22Rv1 (cell line): Measurements from ENCODE around the gene ZNF507.
"Not testable (repeated sequence)": the region's sequence is repeated elsewhere in the genome, so short reads cannot be mapped to it uniquely, and the experiment has no call there.

Experiments
- H3K27ac ChIP-seq: fragments of 450-650 bp; 2 replicates; pipeline ENCODE4 v1.5.1; 2017
- ZFX ChIP-seq: fragments of 450-650 bp; IDR thresholded peaks from 2 replicates; pipeline ENCODE4 v1.6.1; 2017; ENCODE audit warnings: antibody characterized with exemption, borderline replicate concordance
- TF ChIP-seq, protein P1 (sequence below): fragments of 450-650 bp; IDR thresholded peaks from 2 replicates; pipeline ENCODE4 v1.5.1; 2017; ENCODE audit warnings: mild to moderate bottlenecking

The ZNF507 gene

GRCh38 chr19:32367063-32367462 lies 21.7 kb downstream of the ZNF507 start:
- H3K27ac ChIP-seq: no peak overlapping the region
- TF ChIP-seq, protein P1, sequence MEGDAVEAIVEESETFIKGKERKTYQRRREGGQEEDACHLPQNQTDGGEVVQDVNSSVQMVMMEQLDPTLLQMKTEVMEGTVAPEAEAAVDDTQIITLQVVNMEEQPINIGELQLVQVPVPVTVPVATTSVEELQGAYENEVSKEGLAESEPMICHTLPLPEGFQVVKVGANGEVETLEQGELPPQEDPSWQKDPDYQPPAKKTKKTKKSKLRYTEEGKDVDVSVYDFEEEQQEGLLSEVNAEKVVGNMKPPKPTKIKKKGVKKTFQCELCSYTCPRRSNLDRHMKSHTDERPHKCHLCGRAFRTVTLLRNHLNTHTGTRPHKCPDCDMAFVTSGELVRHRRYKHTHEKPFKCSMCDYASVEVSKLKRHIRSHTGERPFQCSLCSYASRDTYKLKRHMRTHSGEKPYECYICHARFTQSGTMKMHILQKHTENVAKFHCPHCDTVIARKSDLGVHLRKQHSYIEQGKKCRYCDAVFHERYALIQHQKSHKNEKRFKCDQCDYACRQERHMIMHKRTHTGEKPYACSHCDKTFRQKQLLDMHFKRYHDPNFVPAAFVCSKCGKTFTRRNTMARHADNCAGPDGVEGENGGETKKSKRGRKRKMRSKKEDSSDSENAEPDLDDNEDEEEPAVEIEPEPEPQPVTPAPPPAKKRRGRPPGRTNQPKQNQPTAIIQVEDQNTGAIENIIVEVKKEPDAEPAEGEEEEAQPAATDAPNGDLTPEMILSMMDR: no peak

- TF ChIP-seq, protein P1: no peak
- no peak for TF ChIP-seq ZFX
- no peak overlapping the region for H3K27ac ChIP-seq
Measured at GRCh38 chr19:32367948-32368536, 22.6 kb downstream of the ZNF507 start.

GRCh38 chr19:32368787-32369186 lies 23.4 kb downstream of the ZNF507 start:
- TF ChIP-seq, protein P1: no peak
- no peak for TF ChIP-seq ZFX
- H3K27ac ChIP-seq: no peak overlapping the region

DNA sequence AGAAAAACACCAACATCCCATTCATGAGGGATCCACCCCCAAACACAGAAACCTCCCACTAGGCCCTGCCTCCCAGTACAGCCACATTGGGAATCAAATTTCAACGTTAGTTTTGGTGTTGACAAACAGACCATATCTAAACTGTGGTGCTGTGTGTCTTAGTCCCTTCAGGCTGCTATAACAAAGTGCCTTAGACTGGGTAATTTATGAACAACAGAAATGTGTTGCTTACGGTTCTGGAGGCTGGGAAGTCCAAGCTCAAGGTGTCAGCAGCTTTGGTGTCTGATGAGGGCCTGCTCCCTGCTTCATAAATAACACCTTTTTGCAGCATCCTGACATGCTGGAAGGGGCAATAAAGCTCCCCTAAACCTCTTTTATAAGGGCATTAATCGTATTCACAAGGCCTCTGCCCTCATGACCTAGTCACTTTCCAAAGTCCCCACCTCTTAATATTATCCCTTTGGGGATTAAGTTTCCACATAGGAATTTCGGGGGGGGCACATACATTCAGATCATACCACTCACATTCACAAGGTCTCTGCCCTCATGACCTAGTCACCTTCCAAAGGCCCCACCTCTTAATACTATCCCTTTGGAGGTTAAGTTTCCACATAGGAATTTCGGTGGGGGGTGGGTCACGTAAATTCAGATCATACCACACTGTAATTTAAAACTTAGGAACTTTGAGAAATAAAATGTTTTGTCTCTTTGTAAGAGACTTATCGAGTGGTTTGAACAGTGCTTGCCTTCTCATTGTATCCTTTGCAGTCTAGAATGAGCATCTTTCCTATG lies 27.5 kb downstream of the ZNF507 start:
- peak overlapping the region; percentile 91 for H3K27ac ChIP-seq
- no peak for TF ChIP-seq ZFX
- TF ChIP-seq, protein P1: no peak

DNA sequence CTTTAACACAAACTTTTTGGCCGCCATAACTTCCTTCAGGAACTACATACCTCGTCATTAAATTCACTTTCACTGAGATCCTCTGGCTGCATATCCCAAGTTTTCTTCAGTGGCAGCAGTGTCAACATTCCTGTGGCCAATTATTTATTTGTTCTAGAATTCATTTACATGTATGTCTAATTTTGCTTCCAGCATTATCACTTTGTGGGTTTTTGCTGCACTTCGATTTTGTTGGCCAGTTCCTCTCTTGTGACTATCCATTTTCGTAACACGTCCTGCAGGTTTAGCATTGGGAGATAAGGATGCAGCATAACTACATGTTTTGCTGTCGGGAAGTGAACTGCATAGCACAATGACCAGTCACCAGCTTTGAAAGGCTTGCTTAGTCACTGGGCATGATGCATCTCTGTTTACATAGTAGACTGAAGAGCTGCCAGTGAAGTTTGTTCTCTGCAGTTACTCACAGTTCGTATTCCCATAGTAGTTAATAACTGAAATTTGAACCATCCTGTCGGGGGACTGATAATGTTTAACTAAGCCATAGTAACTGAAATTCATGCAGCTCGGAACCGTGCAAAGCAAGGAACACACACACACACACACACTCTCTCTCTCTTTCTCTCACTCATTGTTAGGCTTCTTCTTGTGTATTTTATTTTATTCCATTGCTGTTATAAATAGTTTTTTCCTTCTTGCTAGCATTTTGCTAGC lies 28.3 kb downstream of the ZNF507 start:
- TF ChIP-seq, protein P1: no peak
- TF ChIP-seq ZFX: no peak
- H3K27ac ChIP-seq: peak overlapping the region; percentile 91

GRCh38 chr19:32374362-32374761 lies 29.0 kb downstream of the ZNF507 start:
- H3K27ac ChIP-seq: peak overlapping the region; percentile 91

DNA sequence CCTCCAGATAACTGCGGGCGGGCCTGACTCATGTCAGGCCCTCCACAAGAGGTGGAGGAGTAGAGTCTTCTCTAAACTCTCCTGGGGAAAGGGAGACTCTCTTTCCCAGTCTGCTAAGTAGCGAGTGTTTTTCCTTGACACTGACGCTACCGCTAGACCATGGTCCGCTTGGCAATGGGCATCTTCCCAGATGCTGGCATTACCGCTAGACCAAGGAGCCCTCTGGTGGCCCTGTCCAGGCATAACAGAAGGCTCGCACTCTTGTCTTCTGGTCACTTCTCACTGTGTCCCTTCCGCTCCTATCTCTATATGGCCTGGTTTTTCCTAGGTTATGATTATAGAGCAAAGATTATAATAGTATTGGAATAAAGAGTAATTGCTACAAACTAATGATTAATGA lies 31.7 kb downstream of the ZNF507 start:
- not testable (repeated sequence) for H3K27ac ChIP-seq
- TF ChIP-seq, protein P1: peak; percentile 65
